Measurements from ENCODE around the gene UBA3. TPM values are rescaled to one million over a fixed set of nuclear protein-coding genes. Genes with fewer than 3 reads are reported as not detected.

The UBA3 gene
- total RNA-seq, 1 experiment from 2014 or later: 67.2 TPM

- Histone ChIP-seq H3K27me3 (ENCODE audit: insufficient read depth, low read length) (no peaks in the 10 kb centered on the region), H3K23ac (ENCODE audit: insufficient read length, low read depth, low read length) (no peak overlapping the region), H2AFZ (ENCODE audit: low read length) (no peak overlapping the region), H4K5ac (ENCODE audit: insufficient read length, low read depth, low read length) (no peak overlapping the region), H3K79me2 (ENCODE audit: insufficient read depth, low read length) (no peaks in the 10 kb centered on the region), H3K79me1 (ENCODE audit: insufficient read depth, low read depth, low read length, poor library complexity, severe bottlenecking) (no peaks in the 10 kb centered on the region), H3K4me2 (ENCODE audit: insufficient read depth, insufficient read length, low read length) (no peak overlapping the region), H2BK5ac (ENCODE audit: insufficient read length, low read length) (no peak overlapping the region), H3K9me3 (ENCODE audit: control insufficient read depth, low read depth, low read length) (no peaks in the 10 kb centered on the region), H3T11ph (ENCODE audit: low read length) (no peak overlapping the region), H2BK15ac (ENCODE audit: low read depth, low read length) (no peak overlapping the region), H3K4ac (ENCODE audit: low read depth, low read length) (no peak overlapping the region), H3K9ac (ENCODE audit: extremely low read depth, insufficient read length, low read length) (no peak overlapping the region), H3K14ac (ENCODE audit: insufficient read depth, low read length) (no peak overlapping the region), H2BK120ac (ENCODE audit: low read depth, low read length, poor library complexity, severe bottlenecking) (no peak overlapping the region), H4K8ac (replicated peaks; ENCODE audit: insufficient read length, low read depth, low read length) (no peak overlapping the region), H4K91ac (ENCODE audit: insufficient read length, low read depth, low read length) (no peak overlapping the region), H2BK12ac (ENCODE audit: insufficient read length, low read depth, low read length) (no peak overlapping the region), H2AK5ac (ENCODE audit: insufficient read length, low read length) (no peak overlapping the region), H3K23me2 (ENCODE audit: insufficient read length, low read depth, low read length, poor library complexity, severe bottlenecking) (no peaks in the 10 kb centered on the region), H3K56ac (ENCODE audit: insufficient read length, low read depth, low read length) (no peak overlapping the region), H4K20me1 (ENCODE audit: control insufficient read depth, insufficient read depth, insufficient read length) (no peaks in the 10 kb centered on the region), H3K4me1 (ENCODE audit: insufficient read depth, low read length) (no peaks in the 10 kb centered on the region), H2BK20ac (ENCODE audit: low read depth, low read length, poor library complexity, severe bottlenecking) (no peak overlapping the region), H3K18ac (ENCODE audit: insufficient read length, low read depth, low read length) (no peak overlapping the region), H3K27ac (ENCODE audit: insufficient read length, low read depth, low read length) (no peak overlapping the region)
- peaks cover 11 to 69% (median 44%) of the 10 kb centered on the region in 3 experiments for H3K36me3 Mint-ChIP-seq (ENCODE audit: insufficient read depth in 1 of 3, low read depth in 3 of 3)
- no peaks in the 10 kb centered on the region for H3K4me1 Mint-ChIP-seq
- TF ChIP-seq CTCF (conservative IDR thresholded peaks at IDR 0.05): no peak
- no peaks in the 10 kb centered on the region for H3K9me3 Mint-ChIP-seq
- H3K27me3 Mint-ChIP-seq (ENCODE audit: low read depth): no peaks in the 10 kb centered on the region
- DNase-seq: no peak
- H3K27ac Mint-ChIP-seq: no peak overlapping the region
- H3K4me3 Mint-ChIP-seq: no peak overlapping the region
- WGBS (ENCODE audit: extremely low coverage, insufficient read length, low lambda C conversion rate): no CpG with 5 or more reads among the region's 9 CpGs
Observed at GRCh38 chr3:69032737-69033136, 47.4 kb downstream of the UBA3 start.
